HepG2 (cell line): Measurements from ENCODE around the gene ATP9A. TPM values are rescaled to one million over a fixed set of nuclear protein-coding genes. Genes with fewer than 3 reads are reported as not detected.
A peak's percentile ranks its signal among the peaks of the same experiment; 100 is the strongest.

Source experiments
- KIAA2018 ChIP-seq: sonication (generic); formaldehyde crosslinking; IDR thresholded peaks from 2 replicates; pipeline ENCODE4 v1.5.0; 2020; ENCODE audit warnings: mild to moderate bottlenecking, missing genetic modification reagents, borderline replicate concordance
- SUZ12 ChIP-seq: fragments of 150-350 bp; IDR thresholded peaks from 2 replicates; pipeline ENCODE4 v1.6.1; 2014; ENCODE audit warnings: low read depth, low read length
- ZNF280B ChIP-seq: sonication (generic); formaldehyde crosslinking; IDR thresholded peaks from 2 replicates; pipeline ENCODE4 v1.5.0; 2020; ENCODE audit warnings: missing genetic modification reagents, mild to moderate bottlenecking, borderline replicate concordance
- polyA plus RNA-seq, 8 experiments: library from polyadenylated mRNA; depleted of rRNA in 3 of 8; stranded (reverse) in 7 of 8; unstranded in 1 of 8; fragments of >200 nt; fragmentation: Illumina TruSeq in 4 of 8; extraction: Trizol in 4 of 8; gene quantifications; 2 replicates each; pipeline versions ENCODE4 v1.2.1 to v1.2.3, GENCODE V29; 2011 to 2016; ENCODE audit warnings: low read depth in 4 of 8, missing spikeins in 1 of 8, mixed read lengths in 1 of 8; ENCODE audit not compliant: insufficient read depth in 1 of 8
- total RNA-seq, 5 experiments: library from RNA; depleted of rRNA; stranded (reverse); fragments of >200 nt; fragmentation: Illumina TruSeq; extraction: Trizol; gene quantifications; 2 replicates each; pipeline ENCODE4 v1.2.3, GENCODE V29; 2016; ENCODE audit warnings: low read depth in 1 of 5

The ATP9A gene
- total and polyA plus RNA-seq, 2 of the 13 experiments (the other 11 are each of a cell fraction or from before 2014, with no cell fraction given): 11.8 to 18.5 TPM

GRCh38 chr20:51625105-51625504 lies 143.1 kb downstream of the ATP9A start (continued):
- TF ChIP-seq ZNF280B (CRISPR knock-in tag) (peak; percentile 42; the same call in 1 of the 2 replicates), SUZ12 (no peak), KIAA2018 (CRISPR knock-in tag) (no peak)
